Esophagus squamous epithelium (tissue), 4 donors: ENCODE data around the gene ZBTB25.

Experiments used
- CTCF ChIP-seq, 6 experiments: fragments of 450-650 bp in 4 of 6; fragments of 200-600 bp in 2 of 6; sonication (generic) in 2 of 6; IDR thresholded peaks; one replicate each; pipeline ENCODE4 v1.5.1; 2016 to 2019; ENCODE audit warnings: antibody characterized with exemption in 6 of 6, mild to moderate bottlenecking in 4 of 6, moderate library complexity in 4 of 6
- POLR2A ChIP-seq, 4 donors: fragments of 450-650 bp; IDR thresholded peaks; one replicate each; pipeline ENCODE4 v1.6.1; 2017; ENCODE audit warnings: antibody characterized with exemption in 4 of 4, mild to moderate bottlenecking in 4 of 4, moderate library complexity in 3 of 4

DNA sequence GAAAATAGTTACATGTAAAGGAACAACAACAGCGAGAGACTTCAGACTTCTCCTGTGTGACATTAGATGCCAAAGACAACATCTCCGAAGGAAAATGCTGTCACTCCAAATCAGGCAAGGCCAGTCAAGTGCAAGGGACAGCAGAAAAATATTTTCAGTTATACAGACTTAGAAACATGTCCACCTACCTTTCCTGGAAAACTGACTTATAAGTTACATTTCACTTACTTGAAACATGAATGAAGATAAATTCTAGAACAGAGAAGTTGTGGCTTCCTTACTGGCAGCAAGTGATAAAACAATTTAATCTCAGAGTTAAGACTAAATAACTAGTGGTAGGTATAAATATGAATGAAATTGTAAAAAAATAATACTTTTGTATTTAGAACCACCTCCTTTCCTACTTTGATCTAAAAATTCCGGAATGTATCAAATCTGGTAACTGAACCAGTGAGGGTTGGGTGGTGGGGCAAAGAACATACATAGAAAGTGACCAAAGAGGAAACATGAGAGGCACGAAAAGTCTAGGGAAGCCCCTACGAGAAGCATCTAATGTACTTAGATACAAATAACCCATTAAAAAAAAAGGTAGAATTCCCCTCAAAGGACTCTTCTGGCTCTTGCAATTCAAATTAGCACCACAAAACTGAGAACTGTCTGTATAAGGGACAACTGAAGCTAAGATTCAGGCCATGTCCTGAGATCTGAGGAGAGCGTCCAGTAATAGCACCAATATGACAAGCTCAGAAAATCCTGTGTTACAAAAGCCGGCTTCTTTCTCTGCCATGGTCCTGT is 94.3 kb downstream of the ZBTB25 start:
- no peak for TF ChIP-seq POLR2A (IDR thresholded peaks at IDR 0.05)
- no peak for TF ChIP-seq CTCF (IDR thresholded peaks at IDR 0.05)
